MM.1S (cell line): ENCODE results near the gene CHML.

ENCODE experiments used
- EZH2 ChIP-seq: fragments of 300-600 bp; sonication (generic); optimal IDR thresholded peaks from 2 replicates; pipeline ENCODE3; 2017; ENCODE audit warnings: low read depth, mild to moderate bottlenecking, antibody characterized with exemption, low read length, mixed read lengths
- EZH2phosphoT487 ChIP-seq: fragments of 300-600 bp; sonication (generic); IDR thresholded peaks from 2 replicates; pipeline ENCODE4 v1.6.1; 2018; ENCODE audit warnings: antibody characterized with exemption, low read length
- TF ChIP-seq, protein P1 (sequence below): fragments of 300-600 bp; sonication (generic); IDR thresholded peaks from 2 replicates; pipeline ENCODE4 v1.5.1; 2016; ENCODE audit warnings: antibody characterized with exemption, low read length, mixed read lengths

DNA sequence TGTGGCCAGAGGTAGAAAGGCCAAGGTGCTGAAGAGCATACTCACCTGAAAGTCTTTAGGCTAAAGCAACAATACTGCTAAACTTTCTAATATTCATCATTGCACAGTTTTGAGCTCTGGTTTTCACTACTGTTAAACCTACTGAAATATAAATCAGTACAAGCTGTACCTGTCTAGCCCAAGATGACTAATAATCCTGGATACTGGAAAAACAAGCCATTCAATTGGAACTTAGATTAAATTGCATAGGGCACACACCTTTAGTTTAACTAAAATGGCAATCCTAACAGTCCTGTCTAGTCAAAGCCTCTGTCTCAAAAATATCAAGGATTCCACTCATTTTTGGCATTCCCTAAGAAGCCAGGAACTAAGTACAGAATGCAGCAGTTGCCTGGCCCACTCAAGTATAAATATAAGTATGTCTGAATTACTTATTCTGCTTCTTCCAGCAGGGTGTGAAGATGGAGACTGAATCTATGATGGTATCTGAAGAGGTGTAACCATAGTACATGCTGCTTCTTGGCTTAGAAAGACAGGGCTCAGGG is 3.1 kb downstream of the CHML start:
- TF ChIP-seq, protein P1, sequence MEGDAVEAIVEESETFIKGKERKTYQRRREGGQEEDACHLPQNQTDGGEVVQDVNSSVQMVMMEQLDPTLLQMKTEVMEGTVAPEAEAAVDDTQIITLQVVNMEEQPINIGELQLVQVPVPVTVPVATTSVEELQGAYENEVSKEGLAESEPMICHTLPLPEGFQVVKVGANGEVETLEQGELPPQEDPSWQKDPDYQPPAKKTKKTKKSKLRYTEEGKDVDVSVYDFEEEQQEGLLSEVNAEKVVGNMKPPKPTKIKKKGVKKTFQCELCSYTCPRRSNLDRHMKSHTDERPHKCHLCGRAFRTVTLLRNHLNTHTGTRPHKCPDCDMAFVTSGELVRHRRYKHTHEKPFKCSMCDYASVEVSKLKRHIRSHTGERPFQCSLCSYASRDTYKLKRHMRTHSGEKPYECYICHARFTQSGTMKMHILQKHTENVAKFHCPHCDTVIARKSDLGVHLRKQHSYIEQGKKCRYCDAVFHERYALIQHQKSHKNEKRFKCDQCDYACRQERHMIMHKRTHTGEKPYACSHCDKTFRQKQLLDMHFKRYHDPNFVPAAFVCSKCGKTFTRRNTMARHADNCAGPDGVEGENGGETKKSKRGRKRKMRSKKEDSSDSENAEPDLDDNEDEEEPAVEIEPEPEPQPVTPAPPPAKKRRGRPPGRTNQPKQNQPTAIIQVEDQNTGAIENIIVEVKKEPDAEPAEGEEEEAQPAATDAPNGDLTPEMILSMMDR, result no peak
- TF ChIP-seq EZH2, result no peak
- TF ChIP-seq EZH2phosphoT487, result no peak
